ENCODE data around the gene PITX1.

Gene PITX1

GRCh38 chr5:135029477-135030122 lies 4.4 kb downstream of the PITX1 start:
- WGBS (ENCODE audit: insufficient coverage, insufficient read length) = 100% methylated on average over 1 of the region's 15 CpGs
- no peak for DNase-seq (ENCODE audit: low read depth, low spot score)
- Histone ChIP-seq H3K36me3 (ENCODE audit: control insufficient read depth, insufficient read depth, low read length) (no peaks in the 10 kb centered on the region), H3K27me3 (ENCODE audit: control insufficient read depth, insufficient read depth, low read length) (peaks cover 78% of the 10 kb centered on the region), H3K9me3 (ENCODE audit: control insufficient read depth, insufficient read depth, low read length) (no peaks in the 10 kb centered on the region), H3K4me3 (ENCODE audit: low read length) (no peak overlapping the region), H3K4me1 (ENCODE audit: control insufficient read depth, insufficient read depth, low read length) (peaks cover 8% of the 10 kb centered on the region), H3K27ac (ENCODE audit: low read length) (no peak overlapping the region)

GRCh38 chr5:135028791-135029476 lies 5.1 kb downstream of the PITX1 start:
- Histone ChIP-seq H3K27ac (ENCODE audit: low read length) (no peak overlapping the region), H3K36me3 (ENCODE audit: control insufficient read depth, insufficient read depth, low read length) (no peaks in the 10 kb centered on the region), H3K4me3 (ENCODE audit: low read length) (peak overlapping the region; percentile 3; the same call in 1 of the 2 replicates), H3K9me3 (ENCODE audit: control insufficient read depth, insufficient read depth, low read length) (no peaks in the 10 kb centered on the region), H3K27me3 (ENCODE audit: control insufficient read depth, insufficient read depth, low read length) (peaks cover 78% of the 10 kb centered on the region), H3K4me1 (ENCODE audit: control insufficient read depth, insufficient read depth, low read length) (peaks cover 8% of the 10 kb centered on the region)
- no peak for DNase-seq (ENCODE audit: low read depth, low spot score)
- WGBS (ENCODE audit: insufficient coverage, insufficient read length) = no CpG with 5 or more reads among the region's 62 CpGs

GRCh38 chr5:135027697-135028615 lies 6.1 kb downstream of the PITX1 start:
- H3K4me3 ChIP-seq (ENCODE audit: low read length) = no peak overlapping the region
- no peak for DNase-seq (ENCODE audit: low read depth, low spot score)

GRCh38 chr5:135027266-135027696 lies 6.7 kb downstream of the PITX1 start:
- Histone ChIP-seq H3K36me3 (ENCODE audit: control insufficient read depth, insufficient read depth, low read length) (no peaks in the 10 kb centered on the region), H3K4me1 (ENCODE audit: control insufficient read depth, insufficient read depth, low read length) (peaks cover 7% of the 10 kb centered on the region), H3K27ac (ENCODE audit: low read length) (no peak overlapping the region), H3K4me3 (ENCODE audit: low read length) (no peak overlapping the region), H3K27me3 (ENCODE audit: control insufficient read depth, insufficient read depth, low read length) (peaks cover 68% of the 10 kb centered on the region), H3K9me3 (ENCODE audit: control insufficient read depth, insufficient read depth, low read length) (no peaks in the 10 kb centered on the region)
- DNase-seq (ENCODE audit: low read depth, low spot score) = no peak
- no CpG with 5 or more reads among the region's 29 CpGs for WGBS (ENCODE audit: insufficient coverage, insufficient read length)

More at GRCh38 chr5:135027697-135028615, 6.1 kb downstream of the PITX1 start:
- Histone ChIP-seq H3K27ac (ENCODE audit: low read length) (no peak overlapping the region), H3K36me3 (ENCODE audit: control insufficient read depth, insufficient read depth, low read length) (no peaks in the 10 kb centered on the region), H3K27me3 (ENCODE audit: control insufficient read depth, insufficient read depth, low read length) (peaks cover 71% of the 10 kb centered on the region), H3K9me3 (ENCODE audit: control insufficient read depth, insufficient read depth, low read length) (no peaks in the 10 kb centered on the region), H3K4me1 (ENCODE audit: control insufficient read depth, insufficient read depth, low read length) (peaks cover 7% of the 10 kb centered on the region)
- WGBS (ENCODE audit: insufficient coverage, insufficient read length) = no CpG with 5 or more reads among the region's 79 CpGs

GRCh38 chr5:135026645-135027265 lies 7.3 kb downstream of the PITX1 start:
- Histone ChIP-seq H3K9me3 (ENCODE audit: control insufficient read depth, insufficient read depth, low read length) (no peaks in the 10 kb centered on the region), H3K4me1 (ENCODE audit: control insufficient read depth, insufficient read depth, low read length) (peaks cover 7% of the 10 kb centered on the region), H3K36me3 (ENCODE audit: control insufficient read depth, insufficient read depth, low read length) (no peaks in the 10 kb centered on the region), H3K4me3 (ENCODE audit: low read length) (no peak overlapping the region), H3K27me3 (ENCODE audit: control insufficient read depth, insufficient read depth, low read length) (peaks cover 64% of the 10 kb centered on the region), H3K27ac (ENCODE audit: low read length) (no peak overlapping the region)
- no CpG with 5 or more reads among the region's 12 CpGs for WGBS (ENCODE audit: insufficient coverage, insufficient read length)
- DNase-seq (ENCODE audit: low read depth, low spot score) = no peak

GRCh38 chr5:135025730-135026644 lies 8.0 kb downstream of the PITX1 start:
- WGBS (ENCODE audit: insufficient coverage, insufficient read length) = no CpG with 5 or more reads among the region's 15 CpGs
- Histone ChIP-seq H3K27ac (ENCODE audit: low read length) (no peak overlapping the region), H3K4me1 (ENCODE audit: control insufficient read depth, insufficient read depth, low read length) (peaks cover 7% of the 10 kb centered on the region), H3K4me3 (ENCODE audit: low read length) (no peak overlapping the region), H3K36me3 (ENCODE audit: control insufficient read depth, insufficient read depth, low read length) (no peaks in the 10 kb centered on the region), H3K9me3 (ENCODE audit: control insufficient read depth, insufficient read depth, low read length) (no peaks in the 10 kb centered on the region), H3K27me3 (ENCODE audit: control insufficient read depth, insufficient read depth, low read length) (peaks cover 56% of the 10 kb centered on the region)
- DNase-seq (ENCODE audit: low read depth, low spot score) = no peak

GRCh38 chr5:135024956-135025729 lies 8.9 kb downstream of the PITX1 start:
- Histone ChIP-seq H3K36me3 (ENCODE audit: control insufficient read depth, insufficient read depth, low read length) (no peaks in the 10 kb centered on the region), H3K4me3 (ENCODE audit: low read length) (no peak overlapping the region), H3K9me3 (ENCODE audit: control insufficient read depth, insufficient read depth, low read length) (no peaks in the 10 kb centered on the region), H3K27ac (ENCODE audit: low read length) (no peak overlapping the region), H3K4me1 (ENCODE audit: control insufficient read depth, insufficient read depth, low read length) (peaks cover 7% of the 10 kb centered on the region), H3K27me3 (ENCODE audit: control insufficient read depth, insufficient read depth, low read length) (peaks cover 48% of the 10 kb centered on the region)
- DNase-seq (ENCODE audit: low read depth, low spot score) = no peak
- WGBS (ENCODE audit: insufficient coverage, insufficient read length) = no CpG with 5 or more reads among the region's 11 CpGs

- peaks cover 1% of the 10 kb centered on the region; the same call in 1 of the 2 replicates for H3K4me1 ChIP-seq (ENCODE audit: control insufficient read depth, insufficient read depth, low read length)
- DNase-seq (ENCODE audit: low read depth, low spot score) = no peak
Observed at GRCh38 chr5:135020111-135020895, 13.7 kb downstream of the PITX1 start.

More at GRCh38 chr5:135020111-135020895, 13.7 kb downstream of the PITX1 start:
- 100% methylated on average over 1 of the region's 16 CpGs for WGBS (ENCODE audit: insufficient coverage, insufficient read length)
- Histone ChIP-seq H3K27me3 (ENCODE audit: control insufficient read depth, insufficient read depth, low read length) (peaks cover under 1% of the 10 kb centered on the region; the same call in 1 of the 2 replicates), H3K9me3 (ENCODE audit: control insufficient read depth, insufficient read depth, low read length) (no peaks in the 10 kb centered on the region), H3K36me3 (ENCODE audit: control insufficient read depth, insufficient read depth, low read length) (no peaks in the 10 kb centered on the region; the same call in 1 of the 2 replicates), H3K27ac (ENCODE audit: low read length) (no peak overlapping the region), H3K4me3 (ENCODE audit: low read length) (no peak overlapping the region)

Measured in iPS DF 6.9 (cell line).